HG03378 (cell line): ENCODE results near the gene TOP1.

Experiments
- ATAC-seq: cut with Tn5 transposase; IDR thresholded peaks from one replicate; pipeline ENCODE4 v1.9.1; 2021; ENCODE audit warnings: mild to moderate bottlenecking, moderate library complexity; ENCODE audit not compliant: unreplicated experiment

Gene TOP1

GRCh38 chr20:41141153-41141815, 112.7 kb downstream of the TOP1 start:
- ATAC-seq = no peak

- ATAC-seq = no peak
Observed at GRCh38 chr20:41142245-41142644, 113.6 kb downstream of the TOP1 start.

DNA sequence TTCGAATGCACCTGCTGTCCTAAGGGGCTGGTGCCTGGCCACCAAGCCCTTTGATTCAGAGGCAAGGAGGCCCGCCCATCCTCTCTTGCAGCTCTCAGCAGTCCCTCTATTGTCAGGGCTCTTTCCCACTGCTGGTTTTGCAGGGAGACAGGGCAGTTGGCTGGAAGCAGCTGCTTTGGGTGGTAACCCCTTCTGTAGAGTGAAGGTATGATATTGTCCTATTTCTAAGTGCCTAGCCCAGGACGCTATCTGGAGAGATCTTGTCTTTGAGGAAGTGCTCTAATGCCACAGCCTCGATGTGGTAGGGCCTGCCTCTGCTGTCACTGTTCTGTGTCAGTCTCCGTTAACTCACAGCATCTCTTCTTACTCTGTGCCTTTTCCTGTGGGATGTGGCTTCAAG, 114.3 kb downstream of the TOP1 start:
- ATAC-seq = no peak

- ATAC-seq = no peak
Observed at GRCh38 chr20:41143354-41143753, 114.7 kb downstream of the TOP1 start.

DNA sequence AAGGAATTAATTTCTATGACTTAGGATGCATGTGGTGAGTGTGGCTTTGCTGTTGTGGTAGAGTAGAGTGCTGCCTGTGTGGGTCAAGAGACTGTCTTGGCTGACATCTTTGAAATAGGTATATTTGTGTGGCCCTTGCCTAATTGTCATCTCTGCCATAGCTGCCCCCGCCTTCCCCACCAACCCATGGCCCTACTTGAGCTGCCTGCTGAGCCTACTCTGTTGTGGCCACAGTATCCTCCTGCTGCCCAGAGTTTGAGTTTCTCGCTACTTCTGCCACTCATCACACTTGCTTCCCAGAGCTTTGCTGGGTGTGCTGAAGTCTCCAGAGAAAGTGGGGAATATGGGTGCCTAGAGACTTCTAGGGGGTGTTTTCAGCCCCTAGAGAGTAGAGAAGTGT, 116.7 kb downstream of the TOP1 start:
- no peak for ATAC-seq

DNA sequence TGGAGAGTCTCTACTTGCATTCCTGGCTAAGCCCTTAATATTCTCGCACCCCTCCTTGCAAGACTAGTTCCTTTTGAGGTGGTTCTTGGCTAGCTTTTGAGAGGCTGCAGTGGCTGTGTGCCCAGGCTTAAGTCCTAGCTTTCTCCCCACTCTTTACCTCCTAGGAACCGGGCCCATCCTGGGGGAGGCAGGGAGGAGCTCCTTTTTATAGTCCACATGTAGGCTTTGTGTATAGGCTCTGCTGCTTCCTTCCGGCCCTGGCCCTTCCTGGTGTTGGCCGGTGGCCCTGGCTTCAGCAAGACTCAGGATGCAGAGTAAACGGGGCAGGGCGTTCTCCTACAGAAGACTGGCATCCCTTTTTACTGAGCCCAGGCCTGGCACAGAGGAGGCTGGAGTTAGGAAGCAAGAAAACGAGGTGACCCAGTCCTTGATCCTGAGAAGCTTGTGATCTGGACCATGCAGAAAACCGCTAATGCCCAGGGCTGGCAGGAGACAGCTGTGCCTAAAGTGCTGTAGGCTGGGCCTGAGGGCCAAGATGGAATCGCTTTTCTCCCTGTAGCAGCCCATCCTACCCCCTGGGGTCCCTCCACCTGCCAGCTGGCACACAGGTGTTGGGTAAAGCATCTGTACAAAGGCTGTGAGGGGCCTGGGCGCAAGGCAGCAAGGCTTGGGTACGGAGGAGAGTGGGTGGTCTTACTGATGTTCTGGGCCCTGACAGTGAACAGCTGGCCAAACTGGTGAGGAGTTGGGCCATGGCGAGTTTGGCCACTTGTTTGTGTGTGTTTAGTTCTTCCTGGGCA, 117.4 kb downstream of the TOP1 start:
- ATAC-seq = no peak

- no peak for ATAC-seq
Observed at GRCh38 chr20:41147767-41148191, 119.2 kb downstream of the TOP1 start.

GRCh38 chr20:41148942-41149341, 120.3 kb downstream of the TOP1 start:
- no peak for ATAC-seq

DNA sequence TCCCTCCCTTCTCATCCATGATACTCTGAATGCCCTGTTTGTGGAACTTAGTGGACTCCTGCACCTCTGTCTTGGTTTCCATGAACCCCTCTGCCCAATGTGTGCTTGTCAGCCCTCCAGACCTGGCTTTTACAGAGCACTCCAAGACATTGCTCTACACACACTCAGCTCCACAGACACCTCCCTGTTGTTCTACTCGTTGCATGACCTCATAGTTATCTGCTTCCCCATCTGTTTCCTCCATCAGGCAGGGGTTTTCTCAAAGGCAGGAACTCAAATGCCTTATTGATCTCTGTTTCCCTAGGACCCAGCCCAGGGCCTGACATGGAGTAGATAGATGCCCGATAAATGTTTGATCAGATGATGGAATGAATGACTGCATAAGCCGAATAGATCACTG, 122.0 kb downstream of the TOP1 start:
- no peak for ATAC-seq

- ATAC-seq = no peak
Observed at GRCh38 chr20:41151134-41151869, 122.7 kb downstream of the TOP1 start.

DNA sequence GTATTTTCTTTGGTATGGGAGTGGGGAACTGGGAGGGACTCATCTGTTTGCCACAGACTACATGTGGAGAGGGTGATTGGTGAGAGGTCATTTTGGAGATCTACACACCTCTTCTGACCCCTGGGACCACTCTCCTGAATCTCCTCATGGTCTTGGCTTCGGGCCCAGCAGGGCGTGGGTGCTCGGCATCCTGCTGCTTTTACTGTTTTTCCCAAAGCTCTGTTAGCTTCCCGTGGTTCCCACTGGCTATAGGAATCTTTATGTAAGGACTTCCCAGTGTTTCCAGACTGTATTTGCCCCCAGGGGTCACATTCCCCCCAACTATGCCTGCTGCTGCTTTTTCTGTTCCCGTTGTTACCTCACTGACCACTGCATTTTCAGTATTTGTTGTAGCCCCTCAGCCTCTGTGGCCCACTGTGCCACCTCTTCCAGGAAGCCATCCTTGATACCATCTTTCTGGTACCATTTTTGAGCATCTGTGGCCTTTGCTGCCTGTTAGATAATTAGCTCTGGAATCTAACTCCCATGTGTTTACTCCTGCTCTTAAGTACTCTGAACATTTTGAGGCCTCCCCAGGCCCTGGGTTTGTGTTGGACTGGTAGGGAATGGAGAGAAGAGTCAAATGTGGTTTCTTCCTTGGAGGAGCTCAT, 123.6 kb downstream of the TOP1 start:
- ATAC-seq = no peak

DNA sequence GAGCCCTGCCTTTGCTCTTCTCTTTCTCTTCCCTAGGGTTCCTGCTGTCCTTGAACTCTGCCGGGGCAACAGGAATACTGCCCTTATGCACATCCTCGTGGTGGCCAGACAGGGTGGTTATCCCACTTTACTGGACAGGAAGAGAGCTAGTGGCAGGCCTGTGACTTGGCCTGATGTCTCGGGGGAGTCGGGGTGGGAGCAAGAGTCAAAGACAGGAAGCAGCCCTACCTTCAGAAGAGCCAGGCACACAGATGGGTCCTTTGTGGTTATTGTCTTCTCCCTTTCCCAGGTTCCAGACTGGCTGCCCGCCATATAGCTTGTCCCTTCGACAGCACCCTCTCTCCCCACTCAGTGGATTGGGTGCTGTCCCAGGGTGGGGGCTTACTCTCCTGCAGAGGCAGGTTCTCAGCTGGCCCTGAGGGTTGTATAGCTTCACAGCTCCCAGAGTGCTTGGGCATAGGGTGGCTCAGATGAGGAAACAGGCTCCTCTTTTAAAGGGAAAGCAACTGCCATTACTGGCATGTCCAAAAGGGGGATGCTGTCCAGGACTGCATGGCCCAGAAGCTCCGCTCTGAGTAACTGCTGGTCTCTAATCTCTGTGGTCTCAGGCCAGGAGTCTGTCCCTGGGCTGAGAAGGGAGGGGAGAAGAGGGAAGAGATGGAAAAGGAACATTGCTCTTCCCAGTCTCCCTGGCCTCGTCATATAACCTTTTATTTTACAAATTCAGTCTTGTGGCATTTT, 126.0 kb downstream of the TOP1 start:
- ATAC-seq = no peak

GRCh38 chr20:41155261-41155660, 126.6 kb downstream of the TOP1 start:
- no peak for ATAC-seq

GRCh38 chr20:41158082-41158625, 129.5 kb downstream of the TOP1 start:
- ATAC-seq = no peak

DNA sequence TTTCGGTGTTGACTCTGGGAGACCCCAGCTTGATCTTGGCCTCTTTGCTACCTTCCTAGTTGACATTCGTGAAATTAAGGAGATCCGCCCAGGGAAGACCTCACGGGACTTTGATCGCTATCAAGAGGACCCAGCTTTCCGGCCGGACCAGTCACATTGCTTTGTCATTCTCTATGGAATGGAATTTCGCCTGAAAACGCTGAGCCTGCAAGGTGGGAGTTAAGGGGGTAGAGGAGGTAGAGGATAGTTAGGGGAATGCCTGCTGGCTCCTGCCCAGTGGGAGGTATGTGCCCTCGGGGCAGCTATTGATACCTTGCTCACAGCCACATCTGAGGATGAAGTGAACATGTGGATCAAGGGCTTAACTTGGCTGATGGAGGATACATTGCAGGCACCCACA, 130.9 kb downstream of the TOP1 start:
- no peak for ATAC-seq

- no peak for ATAC-seq
Observed at GRCh38 chr20:41160686-41161085, 132.1 kb downstream of the TOP1 start.

GRCh38 chr20:41161886-41162285, 133.3 kb downstream of the TOP1 start:
- ATAC-seq = no peak

DNA sequence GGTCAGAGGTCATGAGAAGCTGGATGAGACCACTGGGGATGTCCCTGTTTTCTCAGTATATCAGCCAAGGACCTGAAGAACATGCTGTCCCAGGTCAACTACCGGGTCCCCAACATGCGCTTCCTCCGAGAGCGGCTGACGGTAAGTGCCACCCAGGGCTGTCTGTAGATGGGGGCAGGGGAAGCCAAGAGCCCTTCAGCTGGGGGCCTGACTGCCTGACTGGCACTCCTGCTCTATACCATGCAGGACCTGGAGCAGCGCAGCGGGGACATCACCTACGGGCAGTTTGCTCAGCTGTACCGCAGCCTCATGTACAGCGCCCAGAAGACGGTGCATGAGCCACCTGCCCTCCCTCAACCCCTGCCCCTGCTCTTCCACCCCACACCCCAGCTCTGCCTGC, 133.8 kb downstream of the TOP1 start:
- ATAC-seq = no peak

DNA sequence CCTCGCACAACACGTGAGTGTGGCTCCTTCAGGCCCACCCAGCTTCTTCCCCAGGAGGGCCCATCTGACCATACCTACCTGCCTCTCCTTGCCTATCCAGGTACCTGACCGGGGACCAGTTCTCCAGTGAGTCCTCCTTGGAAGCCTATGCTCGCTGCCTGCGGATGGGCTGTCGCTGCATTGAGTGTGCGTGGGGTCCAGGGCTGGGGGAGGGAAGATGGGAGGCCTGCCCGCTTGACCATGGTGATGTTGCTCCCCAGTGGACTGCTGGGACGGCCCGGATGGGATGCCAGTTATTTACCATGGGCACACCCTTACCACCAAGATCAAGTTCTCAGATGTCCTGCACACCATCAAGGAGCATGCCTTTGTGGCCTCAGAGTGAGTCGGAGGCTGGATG, 135.2 kb downstream of the TOP1 start:
- no peak for ATAC-seq
